ENCODE data around the gene URI1. TPM values are rescaled to one million over a fixed set of nuclear protein-coding genes. Genes with fewer than 3 reads are reported as not detected.

URI1 gene
- total RNA-seq, 2 donors from 2014 or later = 49.6 to 59.7 TPM

GRCh38 chr19:30053558-30053957 lies 111.5 kb downstream of the URI1 start:
- Histone ChIP-seq H3K27ac (ENCODE audit: low read depth, low read length) (no peak overlapping the region), H3K9ac (ENCODE audit: extremely low read depth, low read length, poor library complexity, severe bottlenecking) (no peak overlapping the region), H3K4me1 (ENCODE audit: control insufficient read depth, insufficient read depth, low read length) (no peaks in the 10 kb centered on the region), H3K36me3 (ENCODE audit: control insufficient read depth, insufficient read depth, low read length) (no peaks in the 10 kb centered on the region), H3K4me3 (ENCODE audit: low read length) (no peak overlapping the region), H3K9me3 (ENCODE audit: control insufficient read depth, low read length) (no peaks in the 10 kb centered on the region), H3K27me3 (ENCODE audit: control insufficient read depth, insufficient read depth, low read length, poor library complexity, severe bottlenecking) (no peaks in the 10 kb centered on the region)
- peak; percentile 31 for DNase-seq
- Mint-ChIP-seq H3K4me1 (no peaks in the 10 kb centered on the region), H3K27ac (no peak overlapping the region), H3K4me3 (no peak overlapping the region), H3K9me3 (no peaks in the 10 kb centered on the region), H3K27me3 (ENCODE audit: insufficient read depth) (no peaks in the 10 kb centered on the region), H3K36me3 (ENCODE audit: low read depth) (no peaks in the 10 kb centered on the region)
- WGBS, 2 experiments (ENCODE audit: insufficient coverage in 1 of 2, insufficient read length in 1 of 2) = 96 to 97% methylated on average over 9 to 18 of the region's 18 CpGs
- no peak for TF ChIP-seq CTCF (conservative IDR thresholded peaks at IDR 0.05)

GRCh38 chr19:30054210-30054609 lies 112.2 kb downstream of the URI1 start:
- H3K27ac Mint-ChIP-seq = no peak overlapping the region
- H3K36me3 Mint-ChIP-seq (ENCODE audit: low read depth) = no peaks in the 10 kb centered on the region
- H3K4me3 Mint-ChIP-seq = no peak overlapping the region
- H3K9ac ChIP-seq (ENCODE audit: extremely low read depth, low read length, poor library complexity, severe bottlenecking) = no peak overlapping the region
- no peaks in the 10 kb centered on the region for H3K9me3 ChIP-seq (ENCODE audit: control insufficient read depth, low read length)
- H3K36me3 ChIP-seq (ENCODE audit: control insufficient read depth, insufficient read depth, low read length) = no peaks in the 10 kb centered on the region
- H3K27me3 Mint-ChIP-seq (ENCODE audit: insufficient read depth) = no peaks in the 10 kb centered on the region
- H3K4me1 Mint-ChIP-seq = no peaks in the 10 kb centered on the region
- no peak overlapping the region for H3K27ac ChIP-seq (ENCODE audit: low read depth, low read length)
- no peaks in the 10 kb centered on the region for H3K9me3 Mint-ChIP-seq
- no peak for TF ChIP-seq CTCF (conservative IDR thresholded peaks at IDR 0.05)
- WGBS, 2 experiments (ENCODE audit: insufficient coverage in 1 of 2, insufficient read length in 1 of 2) = 79 to 88% methylated on average over 2 of the region's 2 CpGs
- DNase-seq = no peak
- no peaks in the 10 kb centered on the region for H3K4me1 ChIP-seq (ENCODE audit: control insufficient read depth, insufficient read depth, low read length)
- H3K4me3 ChIP-seq (ENCODE audit: low read length) = no peak overlapping the region
- no peaks in the 10 kb centered on the region for H3K27me3 ChIP-seq (ENCODE audit: control insufficient read depth, insufficient read depth, low read length, poor library complexity, severe bottlenecking)

GRCh38 chr19:30056580-30056979 lies 114.5 kb downstream of the URI1 start:
- DNase-seq = no peak
- Histone ChIP-seq H3K4me3 (ENCODE audit: low read length) (no peak overlapping the region), H3K9me3 (ENCODE audit: control insufficient read depth, low read length) (no peaks in the 10 kb centered on the region), H3K27me3 (ENCODE audit: control insufficient read depth, insufficient read depth, low read length, poor library complexity, severe bottlenecking) (no peaks in the 10 kb centered on the region), H3K4me1 (ENCODE audit: control insufficient read depth, insufficient read depth, low read length) (no peaks in the 10 kb centered on the region), H3K9ac (ENCODE audit: extremely low read depth, low read length, poor library complexity, severe bottlenecking) (no peak overlapping the region), H3K27ac (ENCODE audit: low read depth, low read length) (no peak overlapping the region), H3K36me3 (ENCODE audit: control insufficient read depth, insufficient read depth, low read length) (no peaks in the 10 kb centered on the region)
- Mint-ChIP-seq H3K4me1 (no peaks in the 10 kb centered on the region), H3K27me3 (ENCODE audit: insufficient read depth) (no peaks in the 10 kb centered on the region), H3K36me3 (ENCODE audit: low read depth) (no peaks in the 10 kb centered on the region), H3K27ac (no peak overlapping the region), H3K9me3 (no peaks in the 10 kb centered on the region), H3K4me3 (no peak overlapping the region)
- 96 to 100% methylated on average over 1 of the region's 2 CpGs for WGBS, 2 experiments (ENCODE audit: insufficient coverage in 1 of 2, insufficient read length in 1 of 2)
- TF ChIP-seq CTCF (conservative IDR thresholded peaks at IDR 0.05) = no peak

Measured in endodermal cell (in vitro differentiated cells).